IMR-90 (cell line): Measurements from ENCODE around the gene BAMBI. TPM values are rescaled to one million over a fixed set of nuclear protein-coding genes. Genes with fewer than 3 reads are reported as not detected.

Experiments used
- ATAC-seq: fragments of 200-7000 bp; cut with Tn5 transposase; 2 replicates; pipeline ENCODE4 v1.9.1; 2020; ENCODE audit warnings: low read depth, mild to moderate bottlenecking, moderate library complexity
- Bru-seq: library from RNA; stranded (reverse); fragments of 400-500 nt; gene quantifications from one replicate; lab custom pipeline; 2021; lab: Mats Ljungman, UMichigan
- BruChase-seq, 2 experiments: library from RNA; stranded (reverse); fragments of 400-500 nt; gene quantifications; one replicate each; lab custom pipeline; 2021; lab: Mats Ljungman, UMichigan
- BruUV-seq: library from RNA; stranded (reverse); fragments of 400-500 nt; replicated peaks from 2 replicates; lab custom pipeline; 2021; lab: Mats Ljungman, UMichigan
- CTCF ChIA-PET: fragments of 300-600 bp; formaldehyde crosslinking; extraction: SDS; loops from one replicate; lab custom pipeline; 2021; ENCODE audit warnings: antibody characterized with exemption; lab: Yijun Ruan, JAX
- POLR2A ChIA-PET: fragments of 300-600 bp; sonication (Branson Sonifier 250); formaldehyde crosslinking; loops from one replicate; lab custom pipeline; 2022; ENCODE audit warnings: antibody characterized with exemption; ENCODE audit not compliant: unreplicated experiment; lab: Charles Lee
- DNase-seq: peaks from one replicate; pipeline ENCODE4 v3.0.0; 2013
- H2AFZ ChIP-seq: replicated peaks from 2 replicates; pipeline ENCODE3; 2013; ENCODE audit warnings: low read length, mild to moderate bottlenecking; ENCODE audit not compliant: poor library complexity
- H2AK5ac ChIP-seq: 2 replicates; pipeline ENCODE4 v1.6.1; 2013; ENCODE audit warnings: low read depth, low read length, inconsistent platforms
- H2AK9ac ChIP-seq: replicated peaks from 2 replicates; pipeline ENCODE3; 2013; ENCODE audit warnings: mild to moderate bottlenecking, low read depth, low read length, moderate library complexity; ENCODE audit not compliant: poor library complexity
- H2BK120ac ChIP-seq: 2 replicates; pipeline ENCODE4 v1.6.1; 2013; ENCODE audit warnings: low read depth, low read length, inconsistent platforms
- H2BK15ac ChIP-seq: 3 replicates; pipeline ENCODE4 v1.6.1; 2013; ENCODE audit warnings: low read depth, low read length, inconsistent platforms
- H2BK20ac ChIP-seq: 2 replicates; pipeline ENCODE4 v1.6.1; 2013; ENCODE audit warnings: low read depth, mild to moderate bottlenecking, inconsistent platforms, low read length, moderate library complexity
- H2BK5ac ChIP-seq: 2 replicates; pipeline ENCODE4 v1.6.1; 2013; ENCODE audit warnings: mild to moderate bottlenecking, low read depth, low read length, inconsistent platforms; ENCODE audit not compliant: poor library complexity, severe bottlenecking
- H3K14ac ChIP-seq: replicated peaks from 2 replicates; pipeline ENCODE4 v1.6.1; 2013; ENCODE audit warnings: low read depth, low read length, inconsistent platforms
- H3K18ac ChIP-seq: 2 replicates; pipeline ENCODE4 v1.6.1; 2013; ENCODE audit warnings: low read depth, low read length, control low read depth
- H3K23ac ChIP-seq: 2 replicates; pipeline ENCODE4 v1.6.1; 2013; ENCODE audit warnings: low read depth, low read length, inconsistent platforms
- H3K27ac ChIP-seq: 2 replicates; pipeline ENCODE4 v1.5.1; 2013; ENCODE audit warnings: mild to moderate bottlenecking, control low read depth, low read length; ENCODE audit not compliant: insufficient read depth
- H3K27me3 ChIP-seq: 2 replicates; pipeline ENCODE4 v1.6.1; 2013; ENCODE audit warnings: low read length; ENCODE audit not compliant: control insufficient read depth, insufficient read depth
- H3K36me3 ChIP-seq: 2 replicates; pipeline ENCODE4 v1.6.1; 2013; ENCODE audit warnings: low read length, mixed read lengths; ENCODE audit not compliant: control insufficient read depth, insufficient read depth
- H3K4ac ChIP-seq: 2 replicates; pipeline ENCODE4 v1.6.1; 2013; ENCODE audit warnings: low read depth, low read length, inconsistent platforms
- H3K4me1 ChIP-seq: 2 replicates; pipeline ENCODE4 v1.6.1; 2013; ENCODE audit warnings: low read length, mixed read lengths; ENCODE audit not compliant: control insufficient read depth, insufficient read depth
- H3K4me2 ChIP-seq: 2 replicates; pipeline ENCODE4 v1.6.1; 2013; ENCODE audit warnings: low read depth, mild to moderate bottlenecking, control low read depth, low read length, moderate library complexity
- H3K4me3 ChIP-seq: 2 replicates; pipeline ENCODE4 v1.5.1; 2013; ENCODE audit warnings: low read depth, mild to moderate bottlenecking, control low read depth, low read length, moderate library complexity; ENCODE audit not compliant: insufficient read depth
- H3K56ac ChIP-seq: 2 replicates; pipeline ENCODE4 v1.6.1; 2013; ENCODE audit warnings: low read length, inconsistent platforms; ENCODE audit not compliant: insufficient read depth; ENCODE audit errors: extremely low read depth
- H3K79me1 ChIP-seq, 2 experiments: 2 replicates each; pipeline ENCODE4 v1.6.1; 2013; ENCODE audit warnings: low read length in 2 of 2, inconsistent platforms in 1 of 2, low read depth in 1 of 2
- H3K9ac ChIP-seq: 2 replicates; pipeline ENCODE4 v1.6.1; 2013; ENCODE audit warnings: low read depth, low read length, control low read depth
- H3K9me1 ChIP-seq: 2 replicates; pipeline ENCODE4 v1.6.1; 2013; ENCODE audit warnings: low read length, inconsistent platforms; ENCODE audit not compliant: insufficient read depth
- H3K9me3 ChIP-seq: 2 replicates; pipeline ENCODE4 v1.6.1; 2013; ENCODE audit warnings: low read length; ENCODE audit not compliant: control insufficient read depth, insufficient read depth
- H4K20me1 ChIP-seq: 2 replicates; pipeline ENCODE4 v1.6.1; 2013; ENCODE audit warnings: low read length, inconsistent platforms; ENCODE audit not compliant: insufficient read depth
- H4K5ac ChIP-seq: 2 replicates; pipeline ENCODE4 v1.6.1; 2013; ENCODE audit warnings: mild to moderate bottlenecking, low read depth, low read length, control low read depth
- H4K8ac ChIP-seq, 2 experiments: 2 replicates each; pipeline ENCODE4 v1.6.1; 2013; ENCODE audit warnings: low read depth in 2 of 2, low read length in 2 of 2, control low read depth in 1 of 2, inconsistent platforms in 1 of 2
- H4K91ac ChIP-seq: 2 replicates; pipeline ENCODE4 v1.6.1; 2013; ENCODE audit warnings: low read depth, low read length, inconsistent platforms; ENCODE audit not compliant: insufficient read depth
- CEBPB ChIP-seq: IDR thresholded peaks from 2 replicates; pipeline ENCODE4 v1.6.1; 2012; ENCODE audit warnings: low read depth, low read length, improper control_type of control experiment
- CTCF ChIP-seq: conservative IDR thresholded peaks from 2 replicates; pipeline ENCODE4 v1.5.1; 2012; ENCODE audit warnings: mild to moderate bottlenecking, low read depth, low read length, improper control_type of control experiment
- MAZ ChIP-seq: IDR thresholded peaks from 2 replicates; pipeline ENCODE4 v1.6.1; 2012; ENCODE audit warnings: low read depth, mild to moderate bottlenecking, low read length, improper control_type of control experiment, moderate library complexity, borderline replicate concordance
- POLR2A ChIP-seq: IDR thresholded peaks from 2 replicates; pipeline ENCODE4 v1.6.1; 2012; ENCODE audit warnings: mild to moderate bottlenecking, low read depth, low read length
- RAD21 ChIP-seq: IDR thresholded peaks from 2 replicates; pipeline ENCODE4 v1.6.1; 2012; ENCODE audit warnings: low read length, improper control_type of control experiment
- SMC3 ChIP-seq: fragments of 150-350 bp; IDR thresholded peaks from 2 replicates; pipeline ENCODE4 v1.6.1; 2016; ENCODE audit warnings: low read depth, mild to moderate bottlenecking, antibody characterized with exemption, low read length, moderate library complexity
- WGBS, 2 experiments: methylation state at CpG; one replicate each; pipeline versions ENCODE4 v1.1.5 to v1.1.7; 2013; ENCODE audit warnings: missing lambda C conversion rate in 2 of 2; ENCODE audit not compliant: insufficient read length in 1 of 2; ENCODE audit errors: extremely low coverage in 2 of 2; 5-methylcytosine and 5-hydroxymethylcytosine counted together
- dilution Hi-C: fragments of 300-500 bp; cut with HindIII; formaldehyde crosslinking; loops from one replicate; pipeline ENCODE4 v1.14.3; 2018; ENCODE audit warnings: low sequenced_read_pairs; ENCODE audit not compliant: unreplicated experiment
- in situ Hi-C: fragments of 300-500 bp; cut with MboI; formaldehyde crosslinking; loops from 3 replicates; pipeline ENCODE4 v1.14.3; 2019; ENCODE audit warnings: low sequenced_read_pairs, inconsistent platforms, mixed read lengths
- intact Hi-C: fragments of 100-400 bp; cut with micrococcal nuclease; formaldehyde crosslinking; loops from 2 replicates; pipeline ENCODE4 v1.10.0; 2022
- long read RNA-seq: library from polyadenylated mRNA; unstranded; transcript quantifications from one replicate; pipeline ENCODE4 v2.0.0, GENCODE V29; 2021; ENCODE audit not compliant: unreplicated experiment
- polyA plus RNA-seq, 3 experiments: library from polyadenylated mRNA; depleted of rRNA; stranded (reverse); fragments of >200 nt; gene quantifications; 2 replicates each; pipeline ENCODE4 v1.2.3, GENCODE V29; 2012; ENCODE audit warnings: low replicate concordance in 1 of 3
- total RNA-seq: library from RNA; depleted of rRNA; stranded (reverse); fragments of >200 nt; gene quantifications from 2 replicates; pipeline ENCODE4 v1.2.3, GENCODE V29; 2012; rRNA removed

BAMBI gene
- total RNA-seq: 19.4 and 20.8 TPM in 2 replicates
- 13.4 and 14.4 TPM in 2 replicates for polyA plus RNA-seq (2012; rRNA removed)
- 8.3 and 14.5 TPM in 2 replicates for polyA plus RNA-seq (2012; cell fraction: cytosol; rRNA removed)
- polyA plus RNA-seq (2012; cell fraction: nucleus; rRNA removed; ENCODE audit: low replicate concordance): 8.6 and 10.7 TPM in 2 replicates
- percentile 82 among the genes with signal in this experiment for Bru-seq, nascent RNA
- BruChase-seq, experiment 1, labeled RNA remaining after a 6-hour chase: percentile 46 among the genes with signal in this experiment
- percentile 66 among the genes with signal in this experiment for BruChase-seq, experiment 2, labeled RNA remaining after a 2-hour chase
- long read RNA-seq, transcript BAMBI-201 (3 exons, 1,877 nt): major isoform, 110 of 118 reads
- long read RNA-seq, partial matches to known transcripts: 3 of 118 reads
- long read RNA-seq, other reads (novel, unspliced or antisense): 5 of 118 reads

- peaks cover 6% of the 10 kb centered on the region for H3K36me3 ChIP-seq
- H3K56ac ChIP-seq: peak within 1 kb of the TSS; percentile 46
- peaks cover 34% of the 10 kb centered on the region for H3K27me3 ChIP-seq
- peak within 1 kb of the TSS; percentile 81 for H2AK9ac ChIP-seq
- dilution Hi-C loops: no loop called here
- H3K4me1 ChIP-seq: peaks cover 6% of the 10 kb centered on the region
- no peak for TF ChIP-seq CEBPB
- peak; percentile 97 for TF ChIP-seq POLR2A
- peak; percentile 83 for TF ChIP-seq CTCF
- TF ChIP-seq RAD21: peak; percentile 78
- peak; percentile 90 for TF ChIP-seq SMC3
- TF ChIP-seq MAZ: peak; percentile 80
- peak within 1 kb of the TSS; percentile 44 for H3K18ac ChIP-seq
- H4K5ac ChIP-seq: no peak within 1 kb of the TSS
- H3K4me3 ChIP-seq: peak within 1 kb of the TSS; percentile 89
- BruUV-seq: TSS peak; percentile 35
- H3K14ac ChIP-seq: peak within 1 kb of the TSS; percentile 35
- POLR2A ChIA-PET: no interaction called here
- peak within 1 kb of the TSS; percentile 44 for H3K27ac ChIP-seq
- H3K4me2 ChIP-seq: peak within 1 kb of the TSS; percentile 91
- peak within 1 kb of the TSS in 1 of 2 experiments; percentile 24; a peak in 1 of 4 replicates for H4K8ac ChIP-seq
- peak within 1 kb of the TSS; percentile 18; the same call in 1 of the 2 replicates for H2AK5ac ChIP-seq
- H3K9me3 ChIP-seq: no peaks in the 10 kb centered on the region
- H3K9me1 ChIP-seq: peaks cover 4% of the 10 kb centered on the region; the same call in 1 of the 2 replicates
- peaks cover 30% of the 10 kb centered on the region for H4K20me1 ChIP-seq
- peak within 1 kb of the TSS; percentile 63 for H2BK120ac ChIP-seq
- H2BK15ac ChIP-seq: peak within 1 kb of the TSS; percentile 36; the same call in 2 of the 3 replicates
- intact Hi-C loops: loop anchor here (1.0 to 5.0 kb wide), 5 partner anchors 215 to 627 kb away; no protein-coding TSS in a partner anchor
- CTCF ChIA-PET: interaction anchor here (0.6 to 1.1 kb wide), 5 partner anchors 22 to 628 kb away, joined by 3 to 4 read pairs (median 3); no protein-coding TSS in a partner anchor
- in situ Hi-C loops: loop anchor here (5.0 to 25.0 kb wide), 3 partner anchors 110 to 455 kb away; no protein-coding TSS in a partner anchor
- peak; percentile 96 for ATAC-seq
- H2BK5ac ChIP-seq: peak within 1 kb of the TSS; percentile 51
- H4K91ac ChIP-seq: peak within 1 kb of the TSS; percentile 1
- DNase-seq: peak; percentile 89
- H3K4ac ChIP-seq: peak within 1 kb of the TSS; percentile 54
- peaks cover 11 to 38% of the 10 kb centered on the region in 2 experiments for H3K79me1 ChIP-seq
- no peak within 1 kb of the TSS for H2BK20ac ChIP-seq
- peak within 1 kb of the TSS; percentile 91 for H2AFZ ChIP-seq
- peak within 1 kb of the TSS; percentile 93 for H3K23ac ChIP-seq
- peak within 1 kb of the TSS; percentile 93 for H3K9ac ChIP-seq
- WGBS, 2 experiments: 2% methylated on average over 72 of the region's 120 CpGs; no CpG with 5 or more reads in 1 of the 2 experiments
Observed at GRCh38 chr10:28676968-28677887, at the start of gene BAMBI. BAMBI (plus strand) TSS chr10:28677521; CDS start chr10:28677898, 377 bp downstream.
